Natural killer cell (primary cell): ENCODE data around the gene CCKAR. TPM values are rescaled to one million over a fixed set of nuclear protein-coding genes. Genes with fewer than 3 reads are reported as not detected.

Experiments
- ATAC-seq, 3 donors: fragments of 150-1000 bp in 2 of 3; fragments of 200-7000 bp in 1 of 3; cut with Tn5 transposase; 1 replicate in 1 of 3; 2 replicates in 2 of 3; pipeline ENCODE4 v1.10.0; 2021; ENCODE audit warnings: mild to moderate bottlenecking in 2 of 3, moderate library complexity in 2 of 3
- DNase-seq, 2 donors: peaks; one replicate each; pipeline versions ENCODE4 v3.0.0 to v3.0.0-alpha.2; 2013 to 2021; ENCODE audit warnings: mixed read lengths in 1 of 2
- H3K27ac ChIP-seq: one replicate; pipeline ENCODE4 v1.5.1; 2013; ENCODE audit warnings: mild to moderate bottlenecking, low read length
- H3K27me3 ChIP-seq: one replicate; pipeline ENCODE4 v1.6.1; 2013; ENCODE audit warnings: low read length; ENCODE audit not compliant: control insufficient read depth, insufficient read depth
- H3K36me3 ChIP-seq: one replicate; pipeline ENCODE4 v1.6.1; 2013; ENCODE audit warnings: low read length; ENCODE audit not compliant: control insufficient read depth, insufficient read depth
- H3K4me1 ChIP-seq: one replicate; pipeline ENCODE4 v1.6.1; 2013; ENCODE audit warnings: low read length; ENCODE audit not compliant: control insufficient read depth, insufficient read depth
- H3K4me3 ChIP-seq: one replicate; pipeline ENCODE4 v1.5.1; 2013; ENCODE audit warnings: low read length
- H3K9me3 ChIP-seq: one replicate; pipeline ENCODE4 v1.6.1; 2013; ENCODE audit warnings: low read length; ENCODE audit not compliant: control insufficient read depth, insufficient read depth
- H3K27ac Mint-ChIP-seq, 2 donors: one replicate each; pipeline ENCODE4 v1.8.0; 2022; ENCODE audit warnings: mild to moderate bottlenecking in 2 of 2, mixed read lengths in 2 of 2, moderate library complexity in 1 of 2
- H3K27me3 Mint-ChIP-seq, 2 donors: one replicate each; pipeline ENCODE4 v1.8.0; 2022; ENCODE audit warnings: low read depth in 2 of 2, mixed read lengths in 2 of 2
- H3K36me3 Mint-ChIP-seq: one replicate; pipeline ENCODE4 v1.8.0; 2022; ENCODE audit warnings: mixed read lengths
- H3K4me1 Mint-ChIP-seq, 2 donors: one replicate each; pipeline ENCODE4 v1.8.0; 2022; ENCODE audit warnings: mixed read lengths in 2 of 2
- H3K4me3 Mint-ChIP-seq: one replicate; pipeline ENCODE4 v1.8.0; 2022; ENCODE audit warnings: mild to moderate bottlenecking, moderate library complexity, mixed read lengths
- H3K9me3 Mint-ChIP-seq, 2 donors: one replicate each; pipeline ENCODE4 v1.8.0; 2022; ENCODE audit warnings: mixed read lengths in 2 of 2
- CTCF ChIP-seq: fragments of 200-600 bp; IDR thresholded peaks from one replicate; pipeline ENCODE4 v1.8.0; 2022; ENCODE audit warnings: antibody characterized with exemption
- WGBS: methylation state at CpG from one replicate; pipeline ENCODE4 v1.1.7; 2013; ENCODE audit warnings: missing lambda C conversion rate; ENCODE audit not compliant: insufficient coverage; 5-methylcytosine and 5-hydroxymethylcytosine counted together
- intact Hi-C: fragments of 100-400 bp; cut with micrococcal nuclease; formaldehyde crosslinking; loops from one replicate; pipeline ENCODE4 v1.14.2; 2022
- total RNA-seq, 4 donors: library from RNA; stranded (reverse); fragments of 120-200 nt in 1 of 4; gene quantifications; one replicate each; pipeline versions ENCODE4 v1.2.3 to v1.2.4, GENCODE V29; 2013 to 2022

The CCKAR gene
- total RNA-seq, 3 donors from 2014 or later (not counting 1 experiment from before 2014, with no cell fraction given): not detected

GRCh38 chr4:26452565-26453531, 37.4 kb downstream of the CCKAR start:
- H3K36me3 Mint-ChIP-seq: no peaks in the 10 kb centered on the region
- no peaks in the 10 kb centered on the region for H3K9me3 Mint-ChIP-seq
- no peak overlapping the region for H3K4me3 Mint-ChIP-seq
- peaks cover 10 to 22% of the 10 kb centered on the region in 2 donors for H3K27me3 Mint-ChIP-seq
- no peak overlapping the region for H3K4me3 ChIP-seq
- no peaks in the 10 kb centered on the region for H3K4me1 ChIP-seq
- ATAC-seq (no peak), DNase-seq (no peak)
- intact Hi-C loops: no loop called here
- H3K27me3 ChIP-seq: no peaks in the 10 kb centered on the region
- peaks cover 0 to 5% of the 10 kb centered on the region in 2 donors for H3K4me1 Mint-ChIP-seq
- H3K9me3 ChIP-seq: no peaks in the 10 kb centered on the region
- no peak overlapping the region for H3K27ac ChIP-seq
- no peaks in the 10 kb centered on the region for H3K36me3 ChIP-seq
- no peak for TF ChIP-seq CTCF
- WGBS: 87% methylated on average over 15 of the region's 15 CpGs
- H3K27ac Mint-ChIP-seq: no peak overlapping the region

DNA sequence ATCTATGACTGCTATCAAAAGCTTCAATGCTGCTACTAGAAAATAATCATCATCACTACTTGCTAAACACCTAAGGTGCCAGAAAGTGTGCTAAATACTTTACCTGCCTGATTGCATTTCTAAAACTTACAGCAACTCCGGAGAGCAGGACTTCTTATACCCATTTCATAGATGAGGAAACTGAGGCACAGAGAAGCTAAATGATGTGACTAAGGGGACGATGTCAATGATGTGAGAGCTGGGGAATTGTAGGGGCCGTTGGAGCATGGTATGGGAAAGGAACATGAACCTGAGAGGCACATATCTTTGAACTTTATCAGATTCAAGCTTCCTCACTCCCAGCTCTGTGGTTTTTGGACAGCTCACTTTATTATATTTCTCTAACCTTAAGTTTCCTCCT, 38.7 kb downstream of the CCKAR start:
- no peak for ATAC-seq
- no peaks in the 10 kb centered on the region for H3K9me3 ChIP-seq
- TF ChIP-seq CTCF: no peak
- intact Hi-C loops: no loop called here
- H3K4me1 ChIP-seq: no peaks in the 10 kb centered on the region
- Mint-ChIP-seq H3K4me1 (no peaks in the 10 kb centered on the region), H3K36me3 (no peaks in the 10 kb centered on the region), H3K9me3 (no peaks in the 10 kb centered on the region), H3K27me3 (peaks cover 8 to 27% of the 10 kb centered on the region in 2 donors), H3K27ac (no peak overlapping the region), H3K4me3 (no peak overlapping the region)
- H3K36me3 ChIP-seq: no peaks in the 10 kb centered on the region
- WGBS: 48% methylated on average over 2 of the region's 3 CpGs
- H3K27ac ChIP-seq: no peak overlapping the region
- H3K27me3 ChIP-seq: no peaks in the 10 kb centered on the region
- no peak for DNase-seq
- no peak overlapping the region for H3K4me3 ChIP-seq

DNA sequence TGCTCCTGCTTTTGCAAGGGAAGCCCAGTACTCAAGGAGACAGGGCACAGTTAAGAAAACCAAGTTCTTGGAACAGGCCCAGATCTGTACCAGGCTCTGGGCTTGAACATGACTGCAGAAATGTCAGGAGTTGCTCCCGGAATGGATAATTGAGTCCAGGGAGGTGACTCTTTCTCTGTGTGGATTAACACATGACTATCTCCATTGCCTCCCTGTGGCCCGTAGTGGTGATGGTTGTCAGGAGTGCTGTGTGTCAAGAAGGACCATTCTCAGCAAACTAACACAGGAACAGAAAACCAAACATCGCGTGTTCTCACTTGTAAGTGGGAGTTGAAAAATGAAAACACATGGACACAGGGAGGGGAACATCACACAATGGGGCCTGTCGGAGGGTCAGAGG, 39.9 kb downstream of the CCKAR start:
- intact Hi-C loops: no loop called here
- H3K9me3 ChIP-seq: no peaks in the 10 kb centered on the region
- no peak for ATAC-seq
- no peaks in the 10 kb centered on the region for H3K4me1 ChIP-seq
- Mint-ChIP-seq H3K9me3 (no peaks in the 10 kb centered on the region), H3K27ac (no peak overlapping the region), H3K4me1 (no peaks in the 10 kb centered on the region), H3K36me3 (no peaks in the 10 kb centered on the region), H3K4me3 (no peak overlapping the region), H3K27me3 (peaks cover 12 to 27% of the 10 kb centered on the region in 2 donors)
- no peak overlapping the region for H3K27ac ChIP-seq
- H3K4me3 ChIP-seq: no peak overlapping the region
- H3K36me3 ChIP-seq: no peaks in the 10 kb centered on the region
- TF ChIP-seq CTCF: no peak
- H3K27me3 ChIP-seq: no peaks in the 10 kb centered on the region
- DNase-seq: no peak
- WGBS: 97% methylated on average over 4 of the region's 5 CpGs
